ENCODE measurements around the gene MAPK8IP3. TPM values are rescaled to one million over a fixed set of nuclear protein-coding genes. Genes with fewer than 3 reads are reported as not detected.
"Not testable (repeated sequence)": the region's sequence is repeated elsewhere in the genome, so short reads cannot be mapped to it uniquely, and the experiment has no call there.

MAPK8IP3 gene
- polyA plus RNA-seq, 3 donors, result 55.4 to 85.5 (median 78.5) TPM

- no peak for DNase-seq
Observed at GRCh38 chr16:1708768-1709180, 2.8 kb downstream of the MAPK8IP3 start.

- DNase-seq, result no peak
Observed at GRCh38 chr16:1709356-1709755, 3.4 kb downstream of the MAPK8IP3 start.

- DNase-seq, result no peak
Observed at GRCh38 chr16:1710811-1711507, 5.0 kb downstream of the MAPK8IP3 start.

GRCh38 chr16:1712791-1713261 is 6.8 kb downstream of the MAPK8IP3 start:
- no peak for DNase-seq

- DNase-seq, result no peak
Observed at GRCh38 chr16:1713331-1713730, 7.3 kb downstream of the MAPK8IP3 start.

- no peak for DNase-seq
Observed at GRCh38 chr16:1713933-1714332, 7.9 kb downstream of the MAPK8IP3 start.

GRCh38 chr16:1715220-1715619 is 9.2 kb downstream of the MAPK8IP3 start:
- no peak for DNase-seq

- DNase-seq, result not testable (repeated sequence)
Observed at GRCh38 chr16:1718236-1718635, 12.2 kb downstream of the MAPK8IP3 start.

- DNase-seq, result not testable (repeated sequence)
Observed at GRCh38 chr16:1719559-1720229, 13.7 kb downstream of the MAPK8IP3 start.

- DNase-seq, result no peak
Observed at GRCh38 chr16:1721372-1721771, 15.4 kb downstream of the MAPK8IP3 start.

- no peak for DNase-seq
Observed at GRCh38 chr16:1723450-1724147, 17.6 kb downstream of the MAPK8IP3 start.

- no peak for DNase-seq
Observed at GRCh38 chr16:1724491-1724890, 18.5 kb downstream of the MAPK8IP3 start.

GRCh38 chr16:1726661-1727502 is 20.9 kb downstream of the MAPK8IP3 start:
- no peak for DNase-seq

GRCh38 chr16:1727651-1728624 is 21.9 kb downstream of the MAPK8IP3 start:
- no peak for DNase-seq

GRCh38 chr16:1729026-1729425 is 23.0 kb downstream of the MAPK8IP3 start:
- no peak for DNase-seq

- DNase-seq, result no peak
Observed at GRCh38 chr16:1729445-1729844, 23.4 kb downstream of the MAPK8IP3 start.

- no peak for DNase-seq
Observed at GRCh38 chr16:1731073-1731472, 25.1 kb downstream of the MAPK8IP3 start.

GRCh38 chr16:1731603-1732002 is 25.6 kb downstream of the MAPK8IP3 start:
- DNase-seq, result no peak

GRCh38 chr16:1732071-1732470 is 26.1 kb downstream of the MAPK8IP3 start:
- DNase-seq, result no peak

- not testable (repeated sequence) for DNase-seq
Observed at GRCh38 chr16:1732551-1732987, 26.6 kb downstream of the MAPK8IP3 start.

GRCh38 chr16:1734123-1734522 is 28.1 kb downstream of the MAPK8IP3 start:
- no peak for DNase-seq
